Activated CD8-positive, alpha-beta memory T cell treated with anti-CD3 and anti-CD28 coated beads for 36 hours (primary cell): Measurements from ENCODE around the gene OR4F15. TPM values are rescaled to one million over a fixed set of nuclear protein-coding genes. Genes with fewer than 3 reads are reported as not detected.
"Not testable (repeated sequence)": the region's sequence is repeated elsewhere in the genome, so short reads cannot be mapped to it uniquely, and the experiment has no call there.

Experiments
- CTCF ChIA-PET: fragments of 350-600 bp; sonication (Branson Sonifier 250); formaldehyde crosslinking; loops from one replicate; lab custom pipeline; 2021; ENCODE audit warnings: antibody characterized with exemption; lab: Charles Lee
- POLR2A ChIA-PET: fragments of 350-600 bp; sonication (Branson Sonifier 250); formaldehyde crosslinking; loops from one replicate; lab custom pipeline; 2021; ENCODE audit warnings: antibody characterized with exemption; lab: Charles Lee
- total RNA-seq, 2 experiments: library from RNA; stranded (reverse); gene quantifications; one replicate each; pipeline ENCODE4 v1.2.3, GENCODE V29; 2021

OR4F15 gene, protein sequence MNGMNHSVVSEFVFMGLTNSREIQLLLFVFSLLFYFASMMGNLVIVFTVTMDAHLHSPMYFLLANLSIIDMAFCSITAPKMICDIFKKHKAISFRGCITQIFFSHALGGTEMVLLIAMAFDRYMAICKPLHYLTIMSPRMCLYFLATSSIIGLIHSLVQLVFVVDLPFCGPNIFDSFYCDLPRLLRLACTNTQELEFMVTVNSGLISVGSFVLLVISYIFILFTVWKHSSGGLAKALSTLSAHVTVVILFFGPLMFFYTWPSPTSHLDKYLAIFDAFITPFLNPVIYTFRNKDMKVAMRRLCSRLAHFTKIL
- total RNA-seq, result not detected

DNA sequence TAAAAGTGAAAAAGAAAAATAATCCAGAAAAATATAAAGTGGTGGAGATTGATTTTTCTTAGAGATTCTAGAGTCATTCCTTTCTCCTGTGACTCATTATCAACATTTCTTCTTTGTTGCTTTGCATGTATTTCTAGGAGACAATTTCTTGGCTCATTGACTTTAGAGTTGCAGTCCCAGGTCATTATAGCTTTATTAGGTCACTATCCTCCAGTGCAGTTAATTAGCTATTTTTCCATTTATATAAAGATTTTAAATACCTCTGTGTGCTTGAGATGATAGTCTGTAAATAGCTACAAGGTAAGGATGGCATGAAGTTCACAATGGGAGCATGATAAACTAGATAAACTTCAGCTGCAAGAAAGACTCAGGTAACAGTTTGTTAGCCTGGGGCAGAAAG, at the start of gene OR4F15:
Gene OR4F15 (plus strand): TSS at position 301 of the 400 bp plus-strand sequence. CDS start 5,985 bp downstream, outside the sequence.
- POLR2A ChIA-PET, result no interaction called here
- CTCF ChIA-PET, result no interaction called here

DNA sequence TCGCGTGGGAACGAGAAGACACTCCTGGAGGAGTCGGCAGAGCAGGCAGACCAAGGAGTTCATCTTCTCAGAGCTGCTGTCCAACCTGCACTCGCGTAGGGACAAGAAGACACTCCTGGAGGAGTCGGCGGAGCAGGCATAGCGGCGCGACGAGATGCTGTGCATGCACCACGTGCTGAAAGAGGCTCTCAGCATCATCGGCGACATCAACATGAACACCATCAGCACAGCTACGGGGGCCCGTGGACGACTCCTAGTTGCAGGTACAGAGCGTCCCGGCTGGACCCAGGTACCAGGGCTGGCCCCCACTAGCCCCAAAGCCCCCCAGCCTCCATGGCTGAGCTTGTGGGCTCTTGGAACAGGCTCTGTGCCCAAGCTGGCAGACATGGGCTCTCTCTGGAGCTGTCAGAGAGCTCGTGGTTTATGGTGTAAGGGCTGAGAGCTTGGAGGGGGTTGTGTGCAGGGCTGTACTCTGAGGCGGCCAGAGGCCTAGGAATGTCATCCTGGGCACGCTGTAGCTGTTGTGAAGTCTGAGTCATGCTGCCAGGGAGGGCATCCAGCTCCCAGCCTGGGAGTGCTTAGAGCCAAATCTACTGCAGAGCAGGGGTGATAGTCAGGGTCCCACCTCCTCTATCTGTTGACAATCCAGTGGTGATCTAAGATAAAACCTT, 47.2 kb upstream of the OR4F15 start:
- CTCF ChIA-PET, POLR2A ChIA-PET: not testable (repeated sequence)

DNA sequence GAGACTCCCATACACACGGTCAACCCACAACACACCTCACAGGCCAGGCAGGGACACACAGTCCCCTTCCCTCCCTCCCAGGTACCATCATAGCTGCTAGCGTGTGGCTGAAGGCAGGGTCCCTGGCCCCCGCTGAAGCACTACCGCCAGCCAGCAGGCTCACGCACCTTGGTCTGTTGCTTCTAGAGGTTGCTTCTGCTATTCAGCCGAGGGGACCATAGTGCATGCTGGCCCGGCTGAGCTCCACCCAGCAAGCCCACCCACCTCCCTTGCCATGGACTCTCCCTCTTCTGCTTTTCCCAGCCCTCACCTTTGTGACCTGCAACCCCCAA, 46.7 kb upstream of the OR4F15 start:
- POLR2A ChIA-PET, CTCF ChIA-PET: not testable (repeated sequence)

DNA sequence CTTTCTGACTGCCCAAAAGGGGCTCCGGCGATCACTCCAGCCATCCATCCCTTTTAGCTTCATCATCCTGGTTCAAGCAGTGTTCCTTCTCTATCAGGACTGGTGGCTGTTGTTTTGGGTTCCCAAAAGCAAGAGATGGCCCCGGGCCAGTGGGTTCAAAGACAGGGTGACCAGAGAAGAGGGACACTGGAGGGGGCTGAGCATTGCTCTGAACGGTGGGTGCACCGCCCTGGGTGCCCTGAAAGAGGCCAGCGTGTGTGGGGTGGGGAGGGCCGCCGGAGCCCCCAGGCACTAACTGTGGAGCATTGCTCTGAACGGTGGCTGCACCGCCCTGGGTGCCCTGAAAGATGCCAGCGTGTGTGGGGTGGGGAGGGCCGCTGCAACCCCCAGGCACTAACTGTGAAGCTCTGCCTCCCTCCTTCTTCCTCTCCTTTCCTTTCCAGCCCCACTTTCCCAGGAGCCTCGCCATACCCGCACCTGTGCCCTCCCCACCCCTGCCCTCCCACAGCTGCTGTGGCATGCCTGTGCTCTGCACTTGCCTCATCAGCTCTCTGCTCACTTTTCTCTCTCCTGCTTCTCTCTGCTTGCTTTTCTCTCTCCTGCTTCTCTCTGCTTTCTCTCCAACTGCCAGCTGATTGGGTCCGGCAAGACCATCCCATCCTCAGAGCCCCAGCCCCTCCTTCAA, 46.1 kb upstream of the OR4F15 start:
- ChIA-PET CTCF (no interaction called here), POLR2A (no interaction called here)

DNA sequence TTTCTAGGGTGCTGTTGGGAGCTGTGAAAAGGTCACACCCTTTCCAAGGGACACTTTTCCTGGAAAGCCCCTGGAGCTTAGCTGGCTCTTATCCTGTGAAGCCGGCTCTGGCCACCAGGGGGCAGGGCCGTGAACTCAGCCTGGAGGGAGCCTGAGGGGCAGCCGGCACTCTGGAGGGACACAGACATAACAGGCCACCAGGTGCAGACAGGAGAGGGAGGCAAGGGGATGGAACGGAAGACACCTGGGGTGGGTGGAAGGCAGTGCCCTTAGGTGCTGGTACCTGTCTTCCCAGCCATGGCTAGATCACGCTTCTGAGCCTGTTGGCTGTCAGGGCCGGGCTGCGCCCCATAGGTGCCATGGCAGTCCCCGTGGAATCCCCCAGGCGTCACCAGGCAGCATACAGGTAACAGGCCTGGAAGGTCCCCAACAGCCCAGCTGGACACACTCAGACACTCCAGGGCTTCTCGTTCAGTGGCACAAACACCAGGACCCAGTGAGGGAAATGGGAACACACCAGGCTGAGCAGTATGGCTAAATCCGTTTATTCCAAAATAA, 44.8 kb upstream of the OR4F15 start:
- CTCF ChIA-PET, result not testable (repeated sequence)

DNA sequence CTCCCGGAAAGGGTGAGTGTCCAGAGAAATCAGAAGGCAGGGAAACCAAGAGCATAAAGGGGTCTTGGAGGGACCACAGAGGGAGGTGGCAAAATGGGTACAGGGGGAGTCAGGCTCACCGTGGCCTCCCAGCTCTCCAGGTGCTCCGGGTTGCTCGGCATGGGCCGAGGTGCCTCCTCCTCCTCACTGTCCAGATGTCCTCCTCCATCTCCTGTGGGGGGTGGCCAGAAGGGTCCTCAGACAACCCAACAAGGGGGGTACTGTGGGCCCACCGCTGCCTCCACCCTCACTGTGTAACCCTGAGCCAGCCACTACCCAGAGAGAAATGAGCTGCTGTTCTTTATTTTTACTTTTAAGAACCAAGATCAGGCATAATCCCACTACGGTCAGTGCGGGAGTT, 39.1 kb upstream of the OR4F15 start:
- ChIA-PET CTCF (no interaction called here), POLR2A (no interaction called here)

More for the DNA sequence above, 44.8 kb upstream of the OR4F15 start:
- POLR2A ChIA-PET, result not testable (repeated sequence)

DNA sequence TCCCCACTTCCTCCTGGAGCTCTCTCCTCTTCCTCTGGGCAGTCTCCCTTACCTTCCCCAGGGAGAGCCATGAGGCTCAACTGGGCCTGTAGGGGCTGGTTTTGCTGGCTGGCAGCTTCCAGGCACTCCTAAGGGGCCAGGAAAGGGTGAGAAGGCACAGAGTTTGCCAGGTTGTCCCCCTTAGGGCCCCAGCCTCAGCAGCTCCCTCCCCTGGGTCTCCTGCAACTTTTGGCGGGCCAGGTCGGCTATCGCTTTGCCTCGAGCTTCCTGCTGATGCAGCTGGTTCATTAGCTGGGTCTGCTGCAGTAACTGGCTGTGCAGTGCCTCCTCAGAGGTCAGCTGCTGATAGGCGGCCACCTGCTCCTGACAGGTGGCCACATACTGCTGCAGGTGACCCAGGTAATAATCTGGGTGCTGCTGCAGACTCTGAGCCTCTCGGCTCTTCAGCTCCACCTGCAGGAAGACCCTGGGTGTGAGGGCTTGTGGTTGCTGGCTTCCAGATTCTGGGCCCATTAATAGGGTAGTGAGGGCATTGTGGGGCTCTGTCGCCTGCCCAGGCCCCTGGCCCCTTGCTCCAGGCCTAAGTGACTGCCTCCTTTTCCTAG, 38.4 kb upstream of the OR4F15 start:
- ChIA-PET POLR2A (no interaction called here), CTCF (no interaction called here)

DNA sequence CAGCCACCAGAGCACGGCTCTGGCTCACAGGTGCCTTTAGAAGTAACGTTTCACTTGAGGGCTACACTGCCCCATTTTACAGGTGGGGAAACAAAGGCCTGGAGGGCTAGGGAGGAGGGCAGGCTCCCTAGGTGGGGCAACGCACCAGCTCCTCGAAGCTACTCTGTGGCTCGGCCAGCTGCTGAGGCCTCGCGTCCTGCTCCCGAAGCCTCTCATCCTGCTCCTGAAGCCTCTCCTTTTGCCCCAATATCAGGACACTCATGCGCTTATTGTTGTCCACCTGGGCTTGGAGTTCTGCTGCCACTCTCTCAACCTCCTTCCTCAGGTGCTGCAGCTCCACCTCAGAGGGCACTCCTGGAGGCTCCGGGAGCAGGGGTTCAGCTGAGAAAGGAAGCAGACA, 36.9 kb upstream of the OR4F15 start:
- ChIA-PET POLR2A (no interaction called here), CTCF (no interaction called here)

DNA sequence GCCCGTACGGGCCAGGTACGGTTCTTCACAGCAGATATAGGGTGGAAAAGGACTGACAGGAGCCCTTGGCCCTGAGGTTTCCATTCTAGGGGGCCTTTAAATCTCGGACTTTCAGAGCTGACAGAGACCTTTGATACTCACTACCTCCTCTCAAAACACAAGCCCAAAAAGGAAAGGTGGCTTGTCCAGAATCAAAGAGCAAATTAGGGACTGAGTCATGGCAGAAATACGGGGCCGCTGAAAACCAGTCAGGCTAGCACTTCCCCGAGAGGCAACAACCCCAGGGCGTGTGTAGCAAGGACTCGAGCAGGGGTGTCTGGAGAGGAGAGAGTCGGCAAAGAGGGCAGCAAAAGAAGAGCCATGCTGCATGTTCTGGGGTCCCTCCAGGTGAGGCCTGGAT, 33.4 kb upstream of the OR4F15 start:
- CTCF ChIA-PET, POLR2A ChIA-PET: not testable (repeated sequence)

DNA sequence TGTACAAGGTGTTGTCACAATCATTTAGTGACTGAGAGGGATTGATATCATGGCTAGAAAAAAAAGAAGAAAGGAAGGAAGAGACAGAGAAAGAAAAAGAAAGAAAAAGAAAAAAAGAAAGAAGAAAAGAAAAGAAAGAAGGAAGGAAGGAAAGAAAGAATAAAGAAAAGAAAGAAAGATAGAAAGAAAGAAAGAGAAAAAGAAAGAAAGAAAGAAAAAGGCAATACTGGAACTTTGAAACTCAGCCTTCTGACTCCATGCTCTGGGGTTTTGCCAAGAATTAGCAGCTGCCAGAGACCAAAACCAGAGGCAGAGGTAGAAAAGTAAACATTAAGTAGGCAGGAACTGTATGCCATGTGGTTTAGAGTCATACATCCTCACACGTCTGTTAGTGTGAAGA, 31.8 kb upstream of the OR4F15 start:
- POLR2A ChIA-PET, CTCF ChIA-PET: not testable (repeated sequence)

DNA sequence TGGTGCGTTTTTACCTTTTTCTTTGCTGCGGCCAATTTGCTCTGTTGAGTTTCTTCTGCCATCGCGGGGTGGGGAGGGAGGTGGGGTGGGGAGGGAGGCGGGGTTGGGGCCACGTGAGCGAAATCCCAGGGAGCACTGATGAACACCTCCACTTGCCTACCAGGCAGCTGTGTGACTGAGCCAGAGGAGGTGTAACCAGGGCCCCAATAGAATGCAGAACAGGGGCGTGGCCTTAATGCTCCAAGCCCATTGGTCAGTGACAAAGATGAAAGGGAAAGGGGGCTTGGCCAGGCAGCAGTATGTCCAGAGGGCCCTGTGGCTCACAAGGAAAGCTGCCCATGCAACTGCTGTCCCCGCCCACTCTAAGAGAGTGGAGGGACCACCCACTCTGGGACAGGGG, 30.1 kb upstream of the OR4F15 start:
- ChIA-PET CTCF (no interaction called here), POLR2A (no interaction called here)

DNA sequence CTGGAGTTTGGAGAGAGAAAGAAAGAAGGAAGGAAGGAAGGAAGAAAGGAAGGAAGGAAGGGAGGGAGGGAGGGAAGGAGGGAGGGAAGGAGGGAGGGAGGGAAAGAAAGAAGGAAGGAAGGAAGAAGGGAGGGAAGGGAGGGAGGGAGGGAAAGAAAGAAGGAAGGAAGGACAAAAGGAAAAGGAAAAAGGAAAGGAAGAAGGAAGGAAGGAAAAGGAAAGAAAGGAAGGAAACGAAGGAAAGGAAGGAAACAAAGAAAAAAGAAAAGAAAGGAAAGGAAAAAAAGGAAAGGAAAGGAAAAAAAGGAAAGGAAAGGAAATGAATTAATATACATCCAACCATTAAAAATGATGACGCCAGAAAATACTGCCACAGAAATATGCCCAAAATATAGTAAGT, 27.4 kb upstream of the OR4F15 start:
- CTCF ChIA-PET, result no interaction called here
- POLR2A ChIA-PET, result no interaction called here

DNA sequence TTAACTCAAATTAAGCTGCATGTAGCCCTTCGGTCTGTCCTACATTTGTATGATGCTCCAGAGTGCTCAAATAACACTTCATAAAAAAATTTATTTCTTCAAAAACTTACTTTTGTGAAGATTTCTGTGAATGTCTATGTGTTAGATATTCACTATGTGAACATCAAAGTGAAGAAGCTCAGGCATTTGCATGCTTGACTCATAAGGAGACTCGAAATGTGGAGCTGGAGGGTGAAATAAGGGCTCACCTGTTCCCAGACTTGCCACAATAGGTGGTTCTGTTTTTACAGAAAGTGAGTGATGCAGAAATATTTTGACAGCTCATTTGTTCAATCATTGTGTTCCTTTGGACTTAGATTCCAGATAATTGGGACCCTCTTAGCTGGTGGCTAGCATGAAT, 25.6 kb upstream of the OR4F15 start:
- CTCF ChIA-PET, POLR2A ChIA-PET: not testable (repeated sequence)

DNA sequence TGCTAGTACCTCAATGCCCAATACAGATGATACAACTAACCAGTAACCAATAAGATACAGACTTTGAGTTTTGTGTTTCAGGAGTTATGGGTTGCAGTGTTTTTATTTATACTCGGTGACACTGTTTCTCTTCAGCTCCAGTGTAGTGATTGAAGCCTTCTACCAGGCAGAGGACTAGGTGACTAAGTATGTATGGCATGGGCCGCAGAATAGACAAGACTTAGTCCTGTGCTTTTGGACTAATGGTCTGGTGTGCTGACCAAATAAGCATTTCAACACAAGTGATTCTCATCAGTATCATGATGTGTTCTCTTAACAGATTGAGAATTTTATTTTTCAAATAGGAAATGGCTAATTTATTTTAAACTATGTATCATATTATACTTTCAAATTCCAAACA, 24.0 kb upstream of the OR4F15 start:
- CTCF ChIA-PET, result interaction anchor here (0.7 kb wide), 1 partner anchor 1988 kb away, joined by 4 read pairs; no protein-coding TSS in a partner anchor
- POLR2A ChIA-PET, result not testable (repeated sequence)

DNA sequence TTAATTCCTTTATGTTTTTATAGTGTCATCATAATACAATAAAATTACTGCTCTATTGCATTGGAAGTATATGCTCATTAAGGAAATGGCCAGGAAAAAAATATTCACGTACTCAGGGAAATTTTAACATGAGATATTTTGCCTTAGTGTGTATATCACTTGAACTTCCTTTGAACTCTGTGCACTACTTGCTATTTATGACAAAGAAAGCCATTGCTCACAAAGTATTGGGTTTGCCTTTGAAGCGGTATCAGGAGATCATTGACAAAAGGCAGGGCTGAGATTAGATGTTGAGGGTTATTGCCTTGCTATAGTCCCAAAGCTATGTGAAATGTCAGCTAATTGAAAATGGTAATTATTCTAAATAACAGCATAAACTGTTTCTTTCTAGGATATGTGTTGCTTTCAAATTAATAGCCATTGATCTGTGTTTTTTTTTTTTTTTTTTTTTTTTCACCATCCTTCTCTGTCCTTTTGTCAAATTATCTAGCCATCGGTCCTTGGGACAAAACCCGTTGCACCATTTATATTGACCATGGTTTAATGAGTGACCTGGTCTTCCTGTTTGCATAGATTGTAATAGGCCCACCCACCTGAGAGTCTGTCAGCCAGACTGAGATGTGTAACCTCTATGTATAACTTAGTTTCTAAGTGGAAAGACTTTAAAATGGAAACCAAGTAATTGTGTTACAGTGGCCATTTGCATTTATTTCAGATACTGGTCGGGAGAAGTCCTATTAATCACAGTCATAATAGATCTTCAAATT, 23.3 kb upstream of the OR4F15 start:
- POLR2A ChIA-PET, result not testable (repeated sequence)
- CTCF ChIA-PET, result interaction anchor here (0.7 kb wide), 1 partner anchor 1989 kb away, joined by 4 read pairs; no protein-coding TSS in a partner anchor

DNA sequence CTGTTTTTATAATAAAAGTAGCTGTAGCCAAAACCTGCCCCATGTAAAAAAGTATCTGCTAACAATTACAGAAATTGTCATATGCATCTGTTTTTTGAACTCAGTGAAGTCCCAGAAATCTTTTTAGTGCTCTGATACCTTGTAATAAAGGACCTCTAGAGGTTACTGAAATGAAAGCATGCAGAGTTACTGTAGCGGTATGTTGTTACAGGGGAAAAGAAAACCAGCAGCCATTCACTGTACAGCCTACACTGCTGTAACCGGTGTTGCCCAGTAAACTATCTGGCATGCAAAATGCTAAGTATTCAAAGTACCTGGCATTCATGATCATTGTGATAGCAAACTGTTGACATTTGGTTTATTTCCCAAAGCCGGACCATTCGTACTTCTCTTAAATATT, 21.3 kb upstream of the OR4F15 start:
- CTCF ChIA-PET, POLR2A ChIA-PET: not testable (repeated sequence)

DNA sequence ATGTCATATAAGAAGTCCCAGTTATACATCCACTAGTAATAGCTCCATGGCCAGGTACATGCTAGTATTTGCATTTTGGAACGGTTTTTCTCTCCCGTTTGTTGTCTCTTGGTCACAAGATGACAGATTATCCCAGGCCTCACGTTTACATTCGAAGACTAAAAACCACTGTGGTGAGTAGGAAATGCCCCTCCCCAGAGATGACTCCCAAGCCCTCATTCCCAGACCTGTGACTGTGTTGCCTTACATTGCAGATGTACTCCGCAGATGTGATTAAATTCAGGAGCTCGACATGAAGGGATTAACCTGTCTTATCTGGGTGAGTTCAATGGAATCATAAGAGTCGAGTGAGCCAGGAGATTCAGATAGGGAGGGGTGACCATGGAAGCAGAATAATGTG, 18.0 kb upstream of the OR4F15 start:
- CTCF ChIA-PET, POLR2A ChIA-PET: not testable (repeated sequence)

DNA sequence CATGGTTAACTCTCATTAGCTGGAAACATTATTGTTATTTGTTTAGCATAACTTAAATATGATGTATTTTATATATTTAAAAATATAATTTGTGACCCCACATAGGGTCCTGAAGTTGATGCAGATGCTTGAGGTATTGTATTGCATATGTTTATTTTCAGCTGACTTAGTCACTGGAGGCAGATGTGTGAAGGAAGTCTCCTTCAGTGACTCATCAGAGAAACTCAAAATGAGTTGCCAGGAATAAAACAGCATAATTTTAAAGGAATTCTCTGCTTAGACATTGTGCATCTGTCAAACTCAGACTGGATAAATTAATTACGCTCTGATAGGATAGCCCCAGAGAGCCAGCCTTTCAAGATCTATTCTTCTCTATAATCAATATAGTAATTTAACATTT, 16.5 kb upstream of the OR4F15 start:
- ChIA-PET POLR2A (no interaction called here), CTCF (no interaction called here)

DNA sequence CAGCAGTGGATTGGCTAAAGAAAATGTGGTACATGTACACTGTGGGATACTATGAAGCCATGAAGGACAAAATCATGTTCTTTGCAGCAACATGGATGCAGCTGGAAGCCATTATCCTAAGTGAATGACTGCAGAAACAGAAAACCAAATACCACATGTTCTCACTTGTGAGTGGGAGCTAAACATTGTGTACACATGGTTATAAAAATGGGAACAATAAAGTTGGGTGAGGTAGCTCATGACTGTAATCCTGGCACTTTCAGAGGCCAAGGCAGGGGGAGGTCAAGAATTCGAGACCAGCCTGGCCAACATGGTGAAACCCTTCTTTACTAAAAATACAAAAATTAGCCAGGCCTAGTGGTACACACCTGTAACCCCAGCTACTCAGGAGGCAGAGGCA, 12.3 kb upstream of the OR4F15 start:
- ChIA-PET CTCF (no interaction called here), POLR2A (no interaction called here)
